Measurements from ENCODE around the gene PTPRN2.

GRCh38 chr7:157495594-157495993 lies 1092.0 kb downstream of the PTPRN2 start:
- no peak for TF ChIP-seq POLR2A (IDR thresholded peaks at IDR 0.05; ENCODE audit: low read depth, low read length)
- TF ChIP-seq CTCF (IDR thresholded peaks at IDR 0.05; ENCODE audit: extremely low read depth in 1 of 2, insufficient read depth in 1 of 2, low read depth in 1 of 2, low read length in 2 of 2), result no peak
- no peak for TF ChIP-seq POLR2AphosphoS5 (IDR thresholded peaks at IDR 0.05; ENCODE audit: insufficient read depth, low read depth, low read length)
- no peak for TF ChIP-seq EZH2 (IDR thresholded peaks at IDR 0.05; ENCODE audit: borderline replicate concordance, low read depth, low read length, severe bottlenecking)
- TF ChIP-seq MYC (IDR thresholded peaks at IDR 0.05; ENCODE audit: low read depth, low read length), result no peak
- no peak for TF ChIP-seq FOS (IDR thresholded peaks at IDR 0.05; ENCODE audit: borderline replicate concordance, insufficient read depth, low read length)
- no peak for TF ChIP-seq JUN (IDR thresholded peaks at IDR 0.05; ENCODE audit: borderline replicate concordance, insufficient read depth, insufficient read length, low read depth)
- TF ChIP-seq MAX (IDR thresholded peaks at IDR 0.05; ENCODE audit: insufficient read depth, insufficient read length), result no peak
- TF ChIP-seq GATA2 (IDR thresholded peaks at IDR 0.05; ENCODE audit: insufficient read depth, insufficient read length, low read depth, low read length), result no peak

Data from endothelial cell of umbilical vein (primary cell).